ENCODE data around the gene CORO7.
"Not testable (repeated sequence)": the region's sequence is repeated elsewhere in the genome, so short reads cannot be mapped to it uniquely, and the experiment has no call there.

CORO7 gene

GRCh38 chr16:4402439-4403132 lies 13.8 kb downstream of the CORO7 start:
- in situ Hi-C loops (cut with MboI; ENCODE audit: low sequenced_read_pairs, unreplicated experiment): no loop called here
- DNase-seq (ENCODE audit: low spot score): peak; percentile 95
- TF ChIP-seq CTCF (IDR thresholded peaks at IDR 0.05; ENCODE audit: borderline replicate concordance, control extremely low read depth, extremely low read depth, insufficient read depth, missing control alignments): peak; percentile 98

- no peak for TF ChIP-seq CTCF (IDR thresholded peaks at IDR 0.05; ENCODE audit: borderline replicate concordance, control extremely low read depth, extremely low read depth, insufficient read depth, missing control alignments)
- in situ Hi-C loops (cut with MboI; ENCODE audit: low sequenced_read_pairs, unreplicated experiment): no loop called here
- DNase-seq (ENCODE audit: low spot score): no peak
These were observed 14.9 kb downstream of the CORO7 start for GRCh38 chr16:4401510-4401909.

GRCh38 chr16:4401094-4401501 lies 15.3 kb downstream of the CORO7 start:
- no peak for TF ChIP-seq CTCF (IDR thresholded peaks at IDR 0.05; ENCODE audit: borderline replicate concordance, control extremely low read depth, extremely low read depth, insufficient read depth, missing control alignments)
- in situ Hi-C loops (cut with MboI; ENCODE audit: low sequenced_read_pairs, unreplicated experiment): no loop called here

GRCh38 chr16:4399001-4399730 lies 17.2 kb downstream of the CORO7 start:
- DNase-seq (ENCODE audit: low spot score): no peak
- no peak for TF ChIP-seq CTCF (IDR thresholded peaks at IDR 0.05; ENCODE audit: borderline replicate concordance, control extremely low read depth, extremely low read depth, insufficient read depth, missing control alignments)
- in situ Hi-C loops (cut with MboI; ENCODE audit: low sequenced_read_pairs, unreplicated experiment): no loop called here

More at GRCh38 chr16:4401094-4401501, 15.3 kb downstream of the CORO7 start:
- DNase-seq (ENCODE audit: low spot score): no peak

GRCh38 chr16:4395055-4395726 lies 21.2 kb downstream of the CORO7 start:
- no peak for TF ChIP-seq CTCF (IDR thresholded peaks at IDR 0.05; ENCODE audit: borderline replicate concordance, control extremely low read depth, extremely low read depth, insufficient read depth, missing control alignments)
- in situ Hi-C loops (cut with MboI; ENCODE audit: low sequenced_read_pairs, unreplicated experiment): no loop called here
- no peak for DNase-seq (ENCODE audit: low spot score)

- DNase-seq (ENCODE audit: low spot score); in situ Hi-C loops (cut with MboI; ENCODE audit: low sequenced_read_pairs, unreplicated experiment): not testable (repeated sequence)
These were observed 22.5 kb downstream of the CORO7 start for GRCh38 chr16:4393850-4394249.

GRCh38 chr16:4393240-4393600 lies 23.2 kb downstream of the CORO7 start:
- in situ Hi-C loops (cut with MboI; ENCODE audit: low sequenced_read_pairs, unreplicated experiment): no loop called here
- no peak for DNase-seq (ENCODE audit: low spot score)
- no peak for TF ChIP-seq CTCF (IDR thresholded peaks at IDR 0.05; ENCODE audit: borderline replicate concordance, control extremely low read depth, extremely low read depth, insufficient read depth, missing control alignments)

All from GM13976 (cell line).